Activated gamma-delta T cell (primary cell): Measurements from ENCODE around the gene BPIFB1.

Experiments
- DNase-seq: peaks from one replicate; lab custom pipeline; 2025; lab: John Stamatoyannopoulos, UW

BPIFB1 gene

DNA sequence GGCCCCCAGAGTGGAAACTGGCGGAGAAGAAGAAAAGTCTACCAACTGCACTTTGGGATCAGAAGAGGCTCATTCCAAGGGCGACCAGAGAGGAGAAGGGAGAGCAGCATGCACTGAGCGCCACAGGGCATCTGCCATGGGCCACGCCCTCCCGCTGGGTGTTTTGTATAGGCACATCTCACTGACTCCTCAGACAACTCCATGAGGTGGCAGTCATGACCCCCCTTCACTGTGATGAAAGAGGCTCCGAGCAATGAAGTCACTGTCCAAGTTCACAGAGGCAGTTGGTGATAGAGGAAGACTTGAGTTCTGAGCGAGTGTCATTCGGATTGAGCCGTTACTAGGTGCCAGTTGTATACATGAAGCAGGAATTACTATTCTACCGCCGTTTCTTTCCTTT, 15.4 kb downstream of the BPIFB1 start:
- DNase-seq, result no peak

GRCh38 chr20:33299111-33299603, 16.1 kb downstream of the BPIFB1 start:
- DNase-seq, result peak; percentile 30

DNA sequence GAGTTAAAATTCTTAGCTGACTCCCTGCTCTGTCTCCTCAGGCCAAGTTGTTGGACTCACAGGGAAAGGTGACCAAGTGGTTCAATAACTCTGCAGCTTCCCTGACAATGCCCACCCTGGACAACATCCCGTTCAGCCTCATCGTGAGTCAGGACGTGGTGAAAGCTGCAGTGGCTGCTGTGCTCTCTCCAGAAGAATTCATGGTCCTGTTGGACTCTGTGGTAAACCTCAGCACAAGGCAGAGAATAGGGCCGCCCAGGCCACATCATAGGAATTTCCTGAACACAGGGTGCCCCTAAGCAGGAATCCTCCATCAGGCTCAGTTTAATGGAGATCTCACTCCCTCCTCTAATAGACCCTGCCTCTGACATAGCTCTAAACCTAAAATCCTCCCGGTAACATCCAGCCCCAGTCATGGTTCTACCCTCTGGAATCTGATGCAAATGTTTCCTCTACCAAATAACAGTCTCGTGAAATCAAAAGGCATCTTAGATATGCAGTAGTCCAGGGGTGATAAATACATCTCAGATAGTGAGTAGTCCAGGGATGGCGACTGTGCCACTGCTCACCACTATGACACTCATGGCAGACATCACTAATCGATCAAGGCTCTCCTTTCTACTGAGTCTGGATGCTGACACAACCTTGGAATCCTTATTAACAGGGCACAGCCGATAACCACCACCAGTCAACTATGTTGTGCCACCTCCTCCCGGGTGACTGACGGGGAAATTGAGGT, 18.3 kb downstream of the BPIFB1 start:
- no peak for DNase-seq

GRCh38 chr20:33303595-33303994, 20.6 kb downstream of the BPIFB1 start:
- DNase-seq, result no peak

DNA sequence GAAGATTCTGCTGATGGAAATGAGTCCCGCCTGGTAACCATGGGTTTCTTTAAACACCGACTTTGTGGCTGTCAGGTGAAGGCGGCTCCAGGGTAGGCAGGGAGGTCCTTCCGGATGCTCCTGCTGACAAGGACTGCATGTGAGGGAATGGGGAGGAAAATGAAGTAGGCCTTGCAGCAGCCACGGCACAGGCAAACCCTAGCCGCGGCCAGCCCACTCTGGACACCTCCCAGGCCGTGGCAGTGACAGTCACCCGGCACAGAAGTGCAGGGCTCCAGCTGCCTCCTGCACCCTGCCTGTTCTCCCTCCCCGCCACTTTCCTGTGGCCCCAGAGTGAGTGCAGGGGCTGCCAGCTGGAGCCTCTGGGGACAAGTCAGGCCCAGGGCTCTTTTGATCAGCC, 21.0 kb downstream of the BPIFB1 start:
- no peak for DNase-seq

DNA sequence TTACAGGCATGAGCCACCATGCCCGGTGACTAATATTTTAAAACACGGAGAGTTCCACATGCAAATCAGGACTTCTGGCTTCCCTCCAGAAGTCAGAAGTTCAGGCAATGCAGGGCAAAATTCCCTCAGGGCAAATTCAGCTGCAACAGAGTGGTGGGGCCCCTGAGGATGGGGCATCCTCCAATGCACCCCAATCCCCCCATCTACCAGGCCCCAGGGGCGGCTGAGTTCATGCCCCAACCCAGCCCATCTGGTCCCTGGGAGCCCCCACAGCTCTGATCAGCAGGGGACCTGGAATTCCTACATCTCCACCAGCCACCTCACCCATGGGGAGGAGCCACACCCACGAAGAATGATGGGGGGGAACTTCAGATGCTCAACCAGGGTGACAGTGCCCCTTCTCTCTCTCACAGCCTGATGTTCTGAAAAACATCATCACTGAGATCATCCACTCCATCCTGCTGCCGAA, 22.6 kb downstream of the BPIFB1 start:
- no peak for DNase-seq

DNA sequence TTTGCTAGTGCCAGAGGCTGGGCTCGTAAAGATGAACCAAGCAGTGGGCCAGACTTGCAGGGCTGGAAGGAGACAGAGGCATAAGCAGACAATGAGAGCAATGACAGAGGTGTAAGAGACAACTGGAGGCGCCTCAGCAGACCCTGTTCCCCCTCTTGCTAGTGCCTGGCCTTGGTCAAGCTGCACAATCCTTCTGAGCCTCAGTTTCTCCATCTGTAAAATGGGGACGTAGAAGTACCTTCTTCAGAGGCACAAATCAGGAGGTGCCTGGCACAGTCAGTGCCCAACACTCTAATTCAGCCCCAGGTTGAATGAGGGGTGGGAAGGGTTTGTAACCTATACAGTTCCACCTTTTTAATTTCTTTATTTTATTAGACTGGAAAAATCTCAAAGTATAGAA, 23.2 kb downstream of the BPIFB1 start:
- DNase-seq, result no peak

DNA sequence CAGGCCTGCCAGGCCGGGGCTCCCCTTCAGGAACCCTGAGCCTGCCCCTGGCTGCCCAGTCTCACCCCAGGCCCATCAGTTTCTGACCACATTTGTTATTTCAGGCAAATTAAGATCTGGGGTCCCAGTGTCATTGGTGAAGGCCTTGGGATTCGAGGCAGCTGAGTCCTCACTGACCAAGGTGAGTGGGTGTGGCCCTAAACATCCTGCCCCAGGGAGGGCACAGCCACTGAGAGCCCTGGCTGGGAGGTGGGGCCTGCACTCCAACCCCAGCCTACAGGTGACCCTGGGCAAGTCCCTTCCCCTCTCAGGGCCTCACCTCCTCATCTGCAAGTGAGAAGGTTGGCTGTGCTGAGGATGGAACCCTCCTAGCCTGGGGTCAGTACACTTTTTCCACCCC, 23.8 kb downstream of the BPIFB1 start:
- no peak for DNase-seq

DNA sequence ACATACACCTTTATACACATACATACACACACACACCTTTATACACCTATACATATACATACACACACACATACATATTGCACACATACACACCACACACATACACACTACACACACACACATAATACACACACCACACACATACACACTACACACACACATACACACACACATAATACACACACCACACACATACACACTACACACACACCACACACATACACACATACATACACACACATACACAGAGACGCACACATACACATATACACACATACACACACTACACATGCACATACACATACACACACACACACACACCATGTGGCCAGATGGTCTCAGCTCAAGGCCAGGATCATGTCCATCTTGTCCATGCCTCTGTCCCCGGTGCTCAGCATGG, 25.7 kb downstream of the BPIFB1 start:
- DNase-seq, result no peak

GRCh38 chr20:33309631-33310030, 26.6 kb downstream of the BPIFB1 start:
- no peak for DNase-seq

- no peak for DNase-seq
Observed at GRCh38 chr20:33310327-33310899, 27.4 kb downstream of the BPIFB1 start.

DNA sequence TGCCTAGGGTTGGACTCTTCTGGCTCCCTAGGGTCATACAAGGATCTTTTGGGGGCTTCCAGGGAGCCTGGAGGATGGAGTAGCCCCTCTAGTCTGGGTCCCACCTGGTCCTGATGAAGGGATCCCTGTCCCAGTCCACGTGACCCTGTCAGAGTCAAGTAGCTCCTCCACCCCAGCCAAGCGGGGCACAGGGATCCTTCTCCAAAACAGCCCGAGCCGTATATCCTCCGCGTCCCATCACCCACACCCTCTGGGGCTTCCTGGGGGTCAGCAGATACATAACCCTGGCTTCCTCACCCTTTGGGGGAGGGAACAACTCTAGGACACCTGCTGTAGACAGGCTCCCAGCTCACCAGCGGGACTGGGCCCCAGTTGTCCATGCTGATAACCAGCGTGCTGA, 28.0 kb downstream of the BPIFB1 start:
- no peak for DNase-seq

GRCh38 chr20:33311996-33312395, 29.0 kb downstream of the BPIFB1 start:
- DNase-seq, result no peak

DNA sequence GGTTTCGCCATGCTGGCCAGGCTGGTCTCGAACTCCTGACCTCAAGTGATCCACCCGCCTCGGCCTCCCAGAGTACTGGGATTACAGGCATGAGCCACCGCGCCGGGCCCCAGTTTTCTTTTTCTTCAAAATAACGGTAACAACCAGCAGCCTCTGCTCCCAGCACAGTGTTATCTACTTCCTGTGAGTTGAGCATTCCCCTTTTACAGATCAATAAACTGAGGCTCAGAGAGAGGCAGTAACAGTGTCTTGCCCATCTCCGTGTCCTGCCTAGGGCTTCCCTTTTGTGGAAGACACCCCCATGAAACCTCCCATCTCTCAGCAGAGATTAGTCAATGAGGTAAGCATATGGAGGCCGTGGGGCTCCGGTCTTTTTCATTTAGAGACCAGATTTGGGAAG, 29.6 kb downstream of the BPIFB1 start:
- DNase-seq, result no peak

DNA sequence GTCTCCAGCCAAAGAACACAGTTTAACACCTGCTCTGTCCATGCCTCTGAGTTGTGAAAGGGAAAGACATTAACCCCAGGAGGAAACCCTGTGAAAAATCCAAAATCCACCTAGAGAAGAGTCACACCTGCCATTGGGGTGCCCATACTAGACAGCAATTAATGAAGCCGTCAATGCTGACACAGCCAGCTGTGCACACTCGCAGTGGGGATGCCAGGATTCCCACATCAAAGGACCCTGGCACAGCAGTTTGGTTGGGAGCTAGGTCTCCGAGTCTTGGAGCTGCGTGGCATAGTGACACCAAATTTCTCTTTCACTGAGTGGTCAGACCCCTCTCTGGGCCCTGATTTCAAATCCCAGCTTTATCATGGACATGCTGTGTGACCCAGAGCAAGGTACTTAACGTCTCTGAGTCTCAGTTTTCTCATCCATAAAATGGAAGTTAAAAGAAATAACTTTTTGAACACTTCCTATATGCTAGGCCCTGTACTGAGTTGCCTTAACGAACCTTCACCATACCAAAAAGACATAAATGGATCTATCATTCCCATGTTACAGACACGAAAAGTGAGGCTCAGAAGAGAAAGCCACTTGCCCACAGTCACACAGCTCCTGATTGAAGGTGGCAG, 30.8 kb downstream of the BPIFB1 start:
- no peak for DNase-seq

DNA sequence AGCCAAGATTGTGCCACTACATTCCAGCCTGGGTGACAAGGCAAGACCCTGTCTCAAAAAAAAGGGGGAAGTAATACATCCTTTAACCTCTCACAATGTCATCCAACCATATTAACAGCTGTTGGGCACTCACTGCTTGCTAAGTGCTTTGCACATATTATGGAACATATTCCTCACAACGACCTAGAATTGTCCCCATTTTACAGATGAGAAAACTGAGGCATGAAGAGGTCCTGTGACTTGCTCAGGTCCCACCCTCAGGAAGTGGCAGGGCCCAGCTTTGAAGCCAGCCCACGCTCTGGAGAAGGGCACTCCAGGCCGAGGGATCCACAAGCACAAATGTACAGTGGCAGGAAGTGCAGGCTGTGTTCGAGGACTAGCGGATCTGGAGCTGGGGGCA, 33.3 kb downstream of the BPIFB1 start:
- DNase-seq, result no peak

- no peak for DNase-seq
Observed at GRCh38 chr20:33316958-33317357, 33.9 kb downstream of the BPIFB1 start.

DNA sequence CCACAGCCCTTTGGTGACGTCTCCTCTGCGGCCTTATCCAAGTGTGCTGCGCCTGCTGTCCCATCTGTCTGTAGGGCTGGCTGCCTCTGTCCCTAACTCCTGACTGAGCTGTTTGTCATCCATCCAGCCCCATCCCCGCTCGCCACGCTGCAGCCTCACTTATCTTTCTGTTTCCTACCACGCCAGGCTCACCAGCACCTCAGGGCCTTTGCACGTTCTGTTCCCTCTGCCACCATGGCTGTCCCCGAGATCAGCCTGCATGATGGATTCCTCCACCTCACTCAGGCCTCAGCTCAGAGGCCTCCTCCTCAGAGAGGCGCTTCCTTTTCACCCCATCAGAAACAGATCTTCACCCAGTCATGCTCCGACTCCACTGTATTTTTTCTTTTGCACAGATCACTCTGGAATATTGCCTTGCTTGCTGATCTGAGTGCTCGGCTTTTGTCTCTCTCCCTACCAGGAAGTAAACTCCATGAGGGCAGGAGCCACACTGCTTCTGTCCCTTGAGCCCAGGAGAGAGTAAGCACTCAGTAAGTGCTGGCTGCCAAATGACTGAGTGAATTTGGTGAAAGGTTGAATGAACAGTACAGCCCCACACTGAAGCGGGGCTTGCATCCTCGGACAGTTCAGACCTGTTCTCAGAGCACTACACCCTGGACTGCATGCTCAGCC, 34.5 kb downstream of the BPIFB1 start:
- no peak for DNase-seq

- DNase-seq, result no peak
Observed at GRCh38 chr20:33318096-33318429, 35.0 kb downstream of the BPIFB1 start.

- no peak for DNase-seq
Observed at GRCh38 chr20:33320006-33320405, 37.0 kb downstream of the BPIFB1 start.

DNA sequence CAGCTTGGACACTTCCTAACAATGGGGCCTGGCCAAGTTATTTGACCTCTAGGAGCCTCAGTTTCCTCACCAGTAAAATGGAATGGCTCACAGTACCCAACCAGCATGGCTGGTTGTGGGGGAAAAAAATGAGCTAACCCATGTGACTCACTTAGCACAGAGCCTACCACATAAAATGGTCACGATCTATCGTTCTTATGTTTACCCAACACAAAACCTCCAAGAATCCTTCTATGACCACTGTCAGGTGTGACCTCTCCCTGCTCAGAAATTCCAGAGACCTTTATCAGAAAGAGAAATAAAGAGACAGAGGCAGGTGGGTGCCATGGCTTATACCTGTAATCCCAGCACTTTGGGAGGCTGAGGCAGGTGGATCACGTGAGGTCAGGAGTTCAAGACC, 39.4 kb downstream of the BPIFB1 start:
- no peak for DNase-seq

DNA sequence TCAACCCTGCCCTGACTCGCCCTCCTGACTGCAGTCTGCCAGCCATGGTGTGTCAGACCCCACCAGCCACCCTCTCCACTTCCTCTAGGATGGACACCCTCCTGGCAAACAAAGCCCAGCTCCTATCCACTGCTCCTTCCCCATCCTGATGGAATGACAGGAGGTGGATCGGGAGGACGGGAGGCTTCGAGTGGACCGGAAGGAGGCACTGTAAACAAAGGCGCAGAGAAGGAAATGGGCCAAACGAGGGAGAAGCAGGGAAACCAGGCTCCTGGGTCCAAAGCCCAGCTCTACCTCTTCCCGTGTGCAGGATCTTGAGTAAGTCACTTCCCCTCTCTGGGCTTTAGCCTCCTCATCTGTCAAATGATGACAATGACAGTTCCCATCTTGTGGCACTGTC, 40.2 kb downstream of the BPIFB1 start:
- DNase-seq, result no peak

DNA sequence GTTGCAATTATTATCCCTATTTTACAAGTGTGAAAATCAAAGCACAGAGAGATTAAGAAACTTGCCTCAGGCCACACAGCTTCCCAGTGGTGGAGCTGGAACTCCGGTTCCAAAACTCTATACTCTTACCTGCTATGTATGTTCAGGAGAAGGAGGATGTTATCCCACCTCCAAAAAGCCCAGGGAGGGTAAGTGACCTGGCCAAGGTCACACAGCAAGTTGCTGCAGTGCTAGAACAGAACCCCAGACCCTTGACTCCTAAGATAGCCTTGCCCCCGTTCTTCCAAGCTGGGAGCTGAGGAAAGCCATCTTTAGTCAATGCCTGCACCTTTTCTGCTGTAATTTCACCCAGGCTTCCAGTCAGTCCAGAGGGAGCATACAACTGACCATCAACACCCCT, 42.3 kb downstream of the BPIFB1 start:
- no peak for DNase-seq
